ENCODE results near the gene MST1.

Gene MST1

GRCh38 chr3:49674497-49674983 lies 14.7 kb downstream of the MST1 start:
- DNase-seq (ENCODE audit: low spot score) = no peak

DNA sequence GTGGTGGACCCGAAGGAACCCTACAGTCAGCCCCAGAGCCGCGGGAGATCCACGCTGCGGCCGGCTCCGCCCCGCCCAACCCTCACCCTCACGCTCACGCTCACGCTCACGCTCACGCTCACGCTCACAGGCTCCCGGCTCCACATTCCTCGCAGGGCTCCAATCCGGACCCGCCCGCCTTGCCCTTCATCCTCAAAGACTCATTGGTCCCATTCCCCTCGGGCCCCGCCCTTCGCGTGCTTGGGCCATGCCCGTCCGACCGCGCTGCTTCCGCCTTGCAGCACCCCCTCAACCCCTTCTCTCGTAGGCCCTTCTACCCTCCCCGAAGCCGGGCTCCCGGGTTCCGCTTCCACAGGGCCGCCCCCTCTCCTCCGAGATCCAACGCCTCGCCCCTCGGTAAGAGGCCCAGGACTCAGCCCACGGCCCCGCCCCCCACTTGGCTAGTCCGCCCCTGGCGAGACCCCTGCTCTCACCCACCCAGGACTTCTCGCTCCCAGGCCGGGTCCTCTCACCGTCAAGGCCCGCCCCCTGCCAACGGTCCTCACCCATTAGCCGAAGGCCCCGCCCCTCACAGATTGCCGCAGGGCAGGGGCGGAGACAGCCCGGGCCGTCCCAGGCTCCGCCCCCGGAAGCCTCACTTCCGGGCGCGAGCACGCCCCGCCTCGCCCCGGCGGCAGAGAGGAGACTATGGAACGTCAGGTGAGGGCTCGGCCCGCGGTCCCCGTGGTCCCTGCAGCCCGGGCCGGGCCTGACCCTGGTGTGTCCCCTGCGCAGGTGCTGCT lies 15.4 kb downstream of the MST1 start, which contains the start of gene APEH:
APEH (plus strand) TSS at position 637 of the 782 bp plus-strand sequence; CDS start at position 688, 51 bp downstream.
- DNase-seq (ENCODE audit: low spot score) = peak; percentile 99

DNA sequence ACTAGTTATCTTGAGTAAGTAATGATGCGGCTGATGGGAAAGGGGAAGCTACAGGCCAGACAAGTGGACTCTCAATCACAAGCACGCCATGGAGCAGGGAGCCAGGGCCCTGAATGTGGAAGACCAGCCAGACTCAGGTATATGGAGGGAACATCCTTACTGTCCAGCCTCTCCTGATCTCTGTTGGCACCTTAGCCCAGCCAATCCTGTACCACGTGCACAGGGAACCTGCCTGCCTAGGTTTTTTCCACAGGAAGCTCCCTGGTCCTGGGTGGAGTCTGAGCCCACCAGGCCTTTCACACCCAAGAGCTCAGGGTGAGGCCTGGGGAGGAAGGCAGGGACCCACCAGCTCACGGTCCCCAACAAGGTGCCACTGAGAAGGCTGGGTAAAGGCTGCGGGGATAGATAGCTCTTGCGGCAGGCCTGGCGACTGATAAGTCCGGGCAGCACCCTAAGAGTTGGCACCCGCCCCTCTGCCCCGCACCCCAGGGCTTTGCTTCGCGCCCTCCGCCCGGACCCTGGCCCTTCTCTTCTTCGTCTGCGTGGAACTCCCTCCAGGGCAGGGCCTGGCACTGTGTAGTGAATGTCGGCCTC lies 16.1 kb downstream of the MST1 start:
- DNase-seq (ENCODE audit: low spot score) = no peak

- DNase-seq (ENCODE audit: low spot score) = peak; percentile 80
Measured at GRCh38 chr3:49671291-49672288, 17.7 kb downstream of the MST1 start.

DNA sequence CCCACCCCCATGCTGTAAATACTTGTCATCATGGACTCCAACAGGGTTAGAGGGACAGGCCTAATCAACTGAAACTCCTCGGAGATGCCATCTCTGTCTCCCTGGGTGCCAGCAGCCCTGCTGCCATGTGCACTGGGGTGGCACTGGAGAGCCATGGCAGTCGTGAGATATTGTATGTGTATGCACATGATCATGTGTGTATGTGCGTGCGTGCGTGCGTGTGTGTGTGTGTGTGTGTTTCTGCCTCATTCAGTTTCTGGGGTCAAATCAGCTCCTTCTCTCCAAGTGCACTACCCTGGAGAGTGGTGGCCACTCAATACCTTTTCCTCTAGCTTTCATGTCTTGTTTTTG lies 18.4 kb downstream of the MST1 start:
- no peak for DNase-seq (ENCODE audit: low spot score)

DNA sequence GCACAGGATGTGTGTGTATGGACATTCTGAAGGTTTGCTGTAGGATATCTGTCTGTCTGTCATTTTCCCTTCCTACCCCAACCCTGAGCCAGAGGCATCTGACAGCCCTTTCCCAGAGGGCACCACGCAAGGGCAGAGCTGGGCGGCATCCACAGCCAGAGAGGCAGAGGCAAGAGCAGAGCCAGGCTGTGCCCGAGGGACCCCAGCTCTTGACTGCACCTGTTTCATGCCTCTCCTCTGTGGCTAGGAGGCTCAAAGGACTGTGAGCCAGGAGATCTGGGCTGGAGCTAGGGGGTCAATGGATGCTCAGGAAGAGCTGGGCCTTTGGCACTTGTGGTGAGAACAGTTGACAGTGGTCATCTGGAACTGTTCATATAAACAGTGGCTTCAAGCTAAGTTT lies 19.9 kb downstream of the MST1 start:
- DNase-seq (ENCODE audit: low spot score) = no peak

- no peak for DNase-seq (ENCODE audit: low spot score)
Measured at GRCh38 chr3:49668861-49669260, 20.4 kb downstream of the MST1 start.

GRCh38 chr3:49668414-49668797 lies 20.9 kb downstream of the MST1 start:
- no peak for DNase-seq (ENCODE audit: low spot score)

DNA sequence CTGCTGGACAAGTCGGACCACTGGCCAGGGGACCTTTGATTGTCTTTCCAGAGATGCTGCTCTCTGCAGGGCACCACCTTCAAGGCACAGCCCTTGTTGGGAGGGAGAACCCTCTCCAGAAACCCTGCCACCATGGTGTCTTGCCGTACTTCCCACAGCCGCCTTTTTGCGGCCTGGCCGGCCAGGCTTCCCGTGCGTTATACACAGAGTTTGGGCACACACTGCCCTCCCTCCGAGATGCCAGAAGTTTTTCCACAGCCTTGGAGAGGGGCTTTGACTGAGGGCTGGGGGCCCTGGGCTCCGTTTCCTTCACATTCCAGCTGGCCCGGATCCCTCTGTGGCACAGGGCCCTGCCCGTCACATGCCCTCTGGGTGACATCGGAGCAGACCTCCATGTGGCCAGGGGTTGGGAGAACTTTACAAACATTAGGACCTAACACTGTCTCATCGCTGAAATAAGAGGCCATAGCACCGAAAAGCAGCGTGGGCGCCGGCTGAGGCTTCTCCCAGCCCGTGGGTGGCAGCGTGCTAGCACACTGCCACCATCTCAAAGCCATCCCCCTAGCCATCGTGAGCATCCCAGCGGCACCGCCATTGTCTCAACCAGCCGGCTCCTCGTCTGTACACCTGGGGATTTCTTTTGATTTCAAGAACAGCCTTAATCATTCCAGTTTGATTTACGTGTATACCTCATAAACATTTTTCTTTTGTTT lies 21.4 kb downstream of the MST1 start:
- DNase-seq (ENCODE audit: low spot score) = no peak

DNA sequence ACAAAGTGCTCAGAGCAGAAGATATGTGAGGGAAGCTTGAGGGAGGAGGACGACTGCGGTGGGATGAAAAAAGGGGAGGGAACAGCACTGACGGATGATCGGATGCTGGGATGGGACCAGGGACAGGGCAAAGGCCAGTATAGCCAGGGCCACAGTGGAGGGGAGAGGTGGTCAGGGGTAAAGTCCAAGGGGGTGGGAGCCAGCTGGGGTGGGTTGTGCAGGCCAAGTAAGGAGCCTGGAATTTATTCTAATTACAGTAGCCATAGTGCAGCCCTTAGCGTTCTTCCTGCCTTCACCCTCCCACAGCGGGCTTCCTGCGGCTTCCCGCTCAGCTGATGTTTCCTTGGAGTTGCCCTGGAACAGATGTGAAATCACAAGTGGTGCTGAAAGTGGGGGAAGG lies 22.7 kb downstream of the MST1 start:
- no peak for DNase-seq (ENCODE audit: low spot score)

DNA sequence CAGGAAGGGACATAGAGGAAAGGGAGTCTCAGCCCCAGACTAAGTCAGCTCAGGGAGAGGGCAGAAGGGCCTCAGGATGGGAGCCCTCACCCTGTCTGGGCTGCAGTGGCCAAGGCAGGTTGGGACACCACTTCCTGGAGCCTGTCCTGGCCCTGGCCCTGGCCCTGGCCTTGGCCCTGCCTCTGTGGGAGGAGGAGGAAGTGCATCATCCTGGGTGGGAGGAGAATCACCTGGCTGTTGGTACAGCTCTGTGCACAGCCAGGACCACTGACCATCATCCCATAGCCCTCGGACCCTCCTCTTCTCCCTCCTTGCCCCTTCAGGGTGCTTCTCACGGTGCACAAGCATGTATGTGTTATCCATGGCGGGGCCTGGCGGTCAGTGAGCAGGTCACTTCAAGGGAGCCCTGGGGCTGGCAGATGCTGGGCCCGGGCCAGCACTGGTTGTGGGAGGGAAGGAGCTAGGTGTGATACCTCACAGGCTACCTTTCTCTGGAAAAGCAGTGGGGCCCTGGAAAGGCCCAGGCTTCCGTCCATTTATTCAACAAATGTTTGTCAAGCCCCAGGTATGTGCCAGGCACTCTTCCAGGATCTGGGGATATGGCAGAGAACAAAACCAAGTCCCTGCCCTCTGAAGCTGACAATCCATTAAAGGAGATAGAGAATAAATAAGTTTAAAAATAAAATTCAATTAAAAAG lies 23.3 kb downstream of the MST1 start:
- DNase-seq (ENCODE audit: low spot score) = no peak

GRCh38 chr3:49664300-49664699 lies 25.0 kb downstream of the MST1 start:
- no peak for DNase-seq (ENCODE audit: low spot score)

- no peak for DNase-seq (ENCODE audit: low spot score)
Measured at GRCh38 chr3:49663831-49664230, 25.4 kb downstream of the MST1 start.

- no peak for DNase-seq (ENCODE audit: low spot score)
Measured at GRCh38 chr3:49662720-49663413, 26.4 kb downstream of the MST1 start.

- DNase-seq (ENCODE audit: low spot score) = no peak
Measured at GRCh38 chr3:49662021-49662420, 27.3 kb downstream of the MST1 start.

- no peak for DNase-seq (ENCODE audit: low spot score)
Measured at GRCh38 chr3:49661281-49661680, 28.0 kb downstream of the MST1 start.

DNA sequence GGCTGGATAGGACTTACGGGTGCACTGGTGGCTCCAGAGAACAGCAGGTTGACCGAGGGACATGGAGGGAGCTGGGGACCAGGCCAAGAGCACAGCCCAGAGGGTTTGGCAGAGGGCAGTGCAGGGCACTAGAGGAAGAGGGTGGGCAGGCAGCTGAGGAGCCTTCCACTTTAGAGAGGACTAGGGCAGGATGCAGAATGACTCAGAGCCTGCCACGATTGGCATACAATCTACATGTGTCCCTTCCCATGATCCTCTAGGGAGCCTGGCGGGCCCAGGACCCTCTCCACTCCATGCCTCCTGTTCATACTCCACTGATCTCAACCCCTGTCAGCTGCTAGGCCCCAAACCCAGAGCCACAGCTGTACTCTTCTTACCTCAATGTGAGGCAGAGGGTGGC lies 29.5 kb downstream of the MST1 start:
- DNase-seq (ENCODE audit: low spot score) = no peak

DNA sequence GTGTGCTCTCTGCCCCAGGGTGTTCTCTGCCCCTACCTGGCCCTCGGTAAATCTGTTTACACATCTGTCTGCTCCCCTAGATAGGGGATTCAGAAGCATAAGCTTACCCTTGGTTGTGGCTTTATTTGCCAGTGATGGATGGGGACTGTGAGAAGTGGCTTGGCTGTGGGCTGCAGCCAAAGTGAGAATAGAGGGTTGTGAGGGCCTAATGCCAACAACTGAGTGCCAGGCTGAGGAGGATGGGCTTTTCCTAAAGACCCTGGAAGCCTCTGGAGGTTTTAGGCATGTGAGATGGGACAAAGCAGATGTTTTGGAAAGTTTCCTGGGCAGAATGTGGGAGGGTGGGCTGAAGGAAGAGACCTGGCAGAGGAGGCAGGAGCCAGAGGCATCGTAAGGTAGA lies 30.6 kb downstream of the MST1 start:
- DNase-seq (ENCODE audit: low spot score) = no peak

DNA sequence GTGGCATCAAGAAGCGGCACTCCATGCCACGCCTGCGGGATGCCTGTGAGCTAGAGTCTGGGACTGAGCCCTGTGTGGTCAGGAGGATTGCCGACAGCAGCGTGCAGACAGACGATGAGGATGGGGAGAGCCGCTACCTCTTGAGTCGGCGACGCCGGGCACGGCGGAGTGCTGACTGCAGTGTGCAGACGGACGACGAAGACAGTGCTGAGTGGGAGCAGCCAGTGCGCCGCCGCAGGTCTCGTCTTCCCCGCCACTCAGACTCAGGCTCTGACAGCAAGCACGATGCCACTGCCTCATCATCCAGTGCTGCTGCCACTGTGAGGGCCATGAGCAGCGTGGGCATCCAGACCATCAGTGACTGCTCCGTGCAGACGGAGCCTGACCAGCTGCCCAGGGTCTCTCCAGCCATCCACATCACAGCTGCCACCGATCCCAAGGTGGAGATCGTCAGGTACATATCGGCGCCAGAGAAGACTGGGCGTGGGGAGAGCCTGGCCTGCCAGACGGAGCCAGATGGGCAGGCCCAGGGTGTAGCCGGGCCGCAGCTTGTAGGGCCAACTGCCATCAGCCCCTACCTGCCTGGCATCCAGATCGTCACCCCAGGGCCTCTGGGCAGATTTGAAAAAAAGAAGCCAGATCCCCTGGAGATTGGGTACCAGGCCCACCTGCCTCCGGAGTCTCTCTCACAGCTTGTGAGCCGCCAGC lies 31.9 kb downstream of the MST1 start:
- no peak for DNase-seq (ENCODE audit: low spot score)

DNA sequence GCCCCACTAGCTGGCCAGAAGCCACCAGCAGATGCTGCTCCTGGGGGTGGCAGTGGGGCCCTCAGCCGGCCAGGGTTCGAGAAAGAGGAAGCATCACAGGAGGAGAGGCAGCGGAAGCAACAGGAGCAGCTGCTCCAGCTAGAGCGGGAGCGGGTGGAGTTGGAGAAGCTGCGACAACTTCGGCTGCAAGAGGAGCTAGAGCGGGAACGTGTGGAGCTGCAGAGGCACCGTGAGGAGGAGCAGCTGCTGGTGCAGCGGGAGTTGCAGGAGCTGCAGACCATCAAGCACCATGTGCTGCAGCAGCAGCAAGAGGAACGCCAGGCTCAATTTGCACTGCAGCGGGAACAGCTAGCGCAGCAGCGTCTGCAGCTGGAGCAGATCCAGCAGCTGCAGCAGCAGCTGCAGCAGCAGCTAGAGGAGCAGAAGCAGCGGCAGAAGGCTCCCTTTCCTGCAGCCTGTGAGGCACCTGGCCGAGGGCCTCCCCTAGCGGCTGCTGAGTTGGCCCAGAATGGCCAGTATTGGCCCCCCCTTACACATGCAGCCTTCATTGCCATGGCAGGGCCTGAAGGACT lies 32.6 kb downstream of the MST1 start:
- no peak for DNase-seq (ENCODE audit: low spot score)

All from hepatic stellate cell (primary cell).